ENCODE data around the gene TSPAN9. TPM values are rescaled to one million over a fixed set of nuclear protein-coding genes. Genes with fewer than 3 reads are reported as not detected.
A peak's percentile ranks its signal among the peaks of the same experiment; 100 is the strongest.

The TSPAN9 gene
- total RNA-seq, 1 donor from 2014 or later: 0.48 TPM

DNA sequence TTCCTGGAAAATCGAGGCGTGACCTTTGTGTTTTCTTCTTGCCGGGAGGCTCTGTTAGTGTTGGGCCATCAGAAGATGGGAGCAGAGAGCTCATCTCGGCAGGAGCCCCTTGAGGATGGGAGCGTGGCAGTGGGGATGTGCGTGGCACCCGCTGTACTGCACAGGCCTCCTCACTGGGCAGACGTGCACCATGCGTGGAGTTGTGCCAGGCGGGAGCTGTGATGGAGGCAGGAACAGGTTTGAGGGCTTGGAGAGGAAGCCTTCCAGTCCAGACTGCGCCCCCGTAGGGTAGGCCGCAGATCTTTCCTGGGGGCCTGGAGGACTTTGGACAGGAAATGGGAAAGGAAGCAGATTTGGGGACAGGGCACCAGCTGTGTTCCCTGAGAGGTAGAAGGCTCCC lies 197.5 kb downstream of the TSPAN9 start:
- Mint-ChIP-seq H3K4me1 (ENCODE audit: low read depth) (no peaks in the 10 kb centered on the region), H3K4me3 (ENCODE audit: low read depth) (no peak overlapping the region), H3K27ac (no peak overlapping the region), H3K36me3 (ENCODE audit: low read depth) (no peaks in the 10 kb centered on the region), H3K27me3 (ENCODE audit: low read depth) (peaks cover 2% of the 10 kb centered on the region), H3K9me3 (no peaks in the 10 kb centered on the region)
- no peak for DNase-seq (ENCODE audit: low spot score)
- intact Hi-C loops (cut with micrococcal nuclease): loop anchor here (1.0 to 2.0 kb wide), 2 partner anchors 140 to 201 kb away; no protein-coding TSS in a partner anchor

DNA sequence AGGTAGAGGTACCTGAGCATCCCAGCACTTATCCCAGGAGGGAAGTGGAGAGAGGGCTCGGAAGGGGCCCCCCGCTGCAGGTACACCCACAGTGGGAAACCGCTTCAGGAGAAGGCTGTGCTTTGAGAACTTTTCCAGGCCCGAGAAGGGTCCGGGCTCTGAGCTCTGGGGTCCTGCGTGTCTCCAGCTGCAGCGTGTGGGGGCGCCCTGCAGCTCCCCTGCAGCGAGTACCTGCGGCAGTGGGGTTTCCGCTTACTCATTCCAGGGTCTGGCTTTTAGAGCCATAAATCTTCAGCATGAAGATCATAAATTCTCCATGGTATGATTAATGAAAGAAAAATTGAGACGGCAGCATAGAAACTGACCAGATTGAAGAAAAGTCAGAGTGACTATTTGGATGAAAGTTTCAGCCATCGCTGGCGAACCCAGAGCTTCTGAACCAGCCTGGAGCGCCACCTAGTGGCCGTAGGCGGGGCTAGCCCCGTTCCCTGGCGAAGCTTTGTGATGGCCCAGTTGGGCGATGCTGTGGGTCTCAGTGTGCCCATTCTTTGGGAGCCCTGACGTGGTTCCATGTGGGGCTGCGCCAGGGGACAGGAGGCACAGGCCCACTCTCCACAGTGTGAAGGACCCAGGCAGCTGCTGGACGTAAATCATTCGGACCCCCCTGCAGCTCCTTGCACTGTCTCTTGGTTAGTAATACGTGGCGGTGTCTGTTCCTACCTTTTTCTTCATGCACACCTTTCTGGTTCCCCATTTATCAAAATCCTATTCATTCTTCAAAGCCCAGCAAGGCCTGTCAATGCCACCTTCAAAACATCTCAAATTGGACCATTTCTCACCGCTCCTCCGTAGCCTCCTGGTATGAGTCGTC lies 198.2 kb downstream of the TSPAN9 start:
- H3K9me3 Mint-ChIP-seq: no peaks in the 10 kb centered on the region
- intact Hi-C loops (cut with micrococcal nuclease): loop anchor here (1.0 to 2.0 kb wide), 2 partner anchors 141 to 202 kb away; no protein-coding TSS in a partner anchor
- no peak overlapping the region for H3K4me3 Mint-ChIP-seq (ENCODE audit: low read depth)
- no peaks in the 10 kb centered on the region for H3K36me3 Mint-ChIP-seq (ENCODE audit: low read depth)
- no peak overlapping the region for H3K27ac Mint-ChIP-seq
- H3K27me3 Mint-ChIP-seq (ENCODE audit: low read depth): peaks cover 2% of the 10 kb centered on the region
- DNase-seq (ENCODE audit: low spot score): peak; percentile 52
- no peaks in the 10 kb centered on the region for H3K4me1 Mint-ChIP-seq (ENCODE audit: low read depth)

DNA sequence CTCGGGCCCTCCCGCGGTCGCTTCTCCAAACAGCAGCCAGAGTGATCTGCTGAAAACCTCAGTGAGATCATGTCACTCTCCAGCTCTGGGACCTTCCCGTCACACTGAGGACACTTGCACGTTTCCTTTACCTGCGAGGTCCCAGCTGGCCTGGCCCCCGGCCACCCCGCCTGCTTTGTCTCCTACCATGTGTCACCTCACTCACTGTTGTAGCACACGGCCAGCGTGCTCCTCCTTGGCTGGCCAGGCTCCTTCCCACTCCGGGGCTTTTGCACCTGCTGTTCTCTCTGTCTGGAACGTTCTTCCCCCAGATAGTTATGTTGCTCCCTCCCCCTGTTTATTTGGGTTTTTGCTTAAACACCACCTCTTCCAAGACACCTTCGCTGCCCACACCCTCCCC lies 199.0 kb downstream of the TSPAN9 start:
- no peak overlapping the region for H3K4me3 Mint-ChIP-seq (ENCODE audit: low read depth)
- no peak for DNase-seq (ENCODE audit: low spot score)
- no peaks in the 10 kb centered on the region for H3K9me3 Mint-ChIP-seq
- intact Hi-C loops (cut with micrococcal nuclease): no loop called here
- no peak overlapping the region for H3K27ac Mint-ChIP-seq
- H3K4me1 Mint-ChIP-seq (ENCODE audit: low read depth): no peaks in the 10 kb centered on the region
- H3K27me3 Mint-ChIP-seq (ENCODE audit: low read depth): peaks cover 2% of the 10 kb centered on the region
- no peaks in the 10 kb centered on the region for H3K36me3 Mint-ChIP-seq (ENCODE audit: low read depth)

DNA sequence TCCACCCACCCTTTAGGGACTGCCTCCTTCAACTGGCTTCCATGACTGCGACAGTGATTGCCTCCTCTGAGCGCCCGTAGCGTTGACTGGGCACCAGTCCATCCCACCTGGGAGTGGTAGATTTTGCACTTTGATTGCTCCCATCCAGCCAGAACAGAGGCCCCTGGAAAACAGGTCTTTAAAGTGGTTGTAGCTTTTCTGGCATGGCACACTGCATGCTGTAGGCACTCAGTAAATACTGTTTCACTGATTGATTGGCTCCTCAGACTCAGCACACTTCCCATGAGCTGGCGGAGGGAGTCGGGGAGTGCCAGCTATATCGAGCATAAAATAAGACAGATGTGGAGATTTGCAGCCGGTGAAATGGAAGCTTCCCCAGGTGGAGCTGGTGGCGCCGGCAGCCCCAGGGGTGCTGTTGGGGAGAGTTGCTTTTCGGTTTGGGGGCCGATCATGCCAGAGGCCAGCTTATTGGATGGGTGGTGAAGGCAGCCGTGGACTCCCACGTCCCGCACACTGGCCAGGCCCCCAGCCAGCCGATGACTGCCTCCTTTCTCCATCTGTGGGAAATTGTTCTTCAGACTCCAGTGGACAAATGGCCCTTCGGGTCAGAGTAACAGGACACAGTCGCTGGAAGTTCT lies 200.2 kb downstream of the TSPAN9 start:
- H3K27me3 Mint-ChIP-seq (ENCODE audit: low read depth): peaks cover 2% of the 10 kb centered on the region
- intact Hi-C loops (cut with micrococcal nuclease): no loop called here

DNA sequence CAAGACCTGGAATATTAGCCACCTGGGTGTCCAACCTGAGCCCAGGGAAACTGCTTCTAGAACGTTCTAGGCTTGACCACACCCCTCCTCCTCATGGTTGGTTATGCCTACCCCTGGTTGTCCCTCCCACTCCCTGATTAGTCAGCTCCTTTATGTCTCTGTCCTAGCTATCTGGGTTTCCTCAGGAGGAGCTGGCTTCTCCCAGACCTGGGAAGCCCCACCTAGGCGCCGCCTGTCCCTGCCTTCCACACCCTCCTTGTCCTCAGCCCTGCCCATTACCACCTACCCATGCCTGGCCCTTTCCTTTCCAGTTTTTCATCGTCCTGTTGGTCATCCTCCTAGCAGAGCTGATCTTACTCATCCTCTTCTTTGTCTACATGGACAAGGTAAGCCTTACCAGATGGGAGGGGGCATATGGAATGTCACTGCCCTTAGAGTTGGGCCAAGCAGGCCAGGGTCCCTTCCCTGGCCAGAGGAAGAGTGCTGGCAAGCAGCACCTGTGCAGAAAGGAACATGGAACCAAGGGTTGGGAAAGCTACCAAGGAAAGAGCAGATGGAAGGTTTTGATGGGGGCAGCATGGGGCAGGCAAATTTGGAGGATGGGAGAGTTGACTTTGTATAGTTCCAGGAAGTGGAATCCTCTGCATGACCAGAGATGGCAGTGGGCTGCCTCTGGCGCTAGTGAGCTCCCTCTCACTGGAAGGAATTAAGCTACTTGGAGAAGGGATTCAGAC lies 201.7 kb downstream of the TSPAN9 start:
- H3K4me3 Mint-ChIP-seq (ENCODE audit: low read depth): no peak overlapping the region
- no peaks in the 10 kb centered on the region for H3K4me1 Mint-ChIP-seq (ENCODE audit: low read depth)
- intact Hi-C loops (cut with micrococcal nuclease): no loop called here
- peaks cover 2% of the 10 kb centered on the region for H3K27me3 Mint-ChIP-seq (ENCODE audit: low read depth)
- no peaks in the 10 kb centered on the region for H3K9me3 Mint-ChIP-seq
- no peaks in the 10 kb centered on the region for H3K36me3 Mint-ChIP-seq (ENCODE audit: low read depth)
- DNase-seq (ENCODE audit: low spot score): no peak
- H3K27ac Mint-ChIP-seq: no peak overlapping the region

More for the DNA sequence above, 200.2 kb downstream of the TSPAN9 start:
- H3K27ac Mint-ChIP-seq: no peak overlapping the region
- DNase-seq (ENCODE audit: low spot score): no peak
- H3K4me1 Mint-ChIP-seq (ENCODE audit: low read depth): no peaks in the 10 kb centered on the region
- H3K9me3 Mint-ChIP-seq: no peaks in the 10 kb centered on the region
- H3K36me3 Mint-ChIP-seq (ENCODE audit: low read depth): no peaks in the 10 kb centered on the region
- no peak overlapping the region for H3K4me3 Mint-ChIP-seq (ENCODE audit: low read depth)

DNA sequence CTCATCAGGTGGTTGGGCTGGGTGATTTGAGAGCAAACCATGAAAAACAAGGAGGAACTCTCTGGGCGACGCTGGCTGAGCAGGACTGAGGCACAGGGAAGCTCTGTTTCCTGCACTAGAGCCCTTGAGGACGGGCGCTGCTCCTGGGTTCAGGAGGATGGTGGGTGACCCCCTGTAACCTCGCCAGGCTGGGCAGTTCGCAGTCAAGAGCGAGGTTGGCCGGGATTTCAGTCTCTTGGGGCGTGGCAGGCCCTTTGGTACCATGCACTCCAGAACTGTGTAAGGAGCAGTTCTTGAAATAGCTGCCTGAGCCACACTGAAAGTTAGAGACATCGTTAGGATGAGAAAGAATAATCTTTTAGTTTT lies 202.2 kb downstream of the TSPAN9 start:
- Mint-ChIP-seq H3K27ac (no peak overlapping the region), H3K27me3 (ENCODE audit: low read depth) (peaks cover 2% of the 10 kb centered on the region), H3K9me3 (no peaks in the 10 kb centered on the region), H3K36me3 (ENCODE audit: low read depth) (no peaks in the 10 kb centered on the region), H3K4me1 (ENCODE audit: low read depth) (no peaks in the 10 kb centered on the region), H3K4me3 (ENCODE audit: low read depth) (no peak overlapping the region)
- DNase-seq (ENCODE audit: low spot score): no peak
- intact Hi-C loops (cut with micrococcal nuclease): no loop called here

DNA sequence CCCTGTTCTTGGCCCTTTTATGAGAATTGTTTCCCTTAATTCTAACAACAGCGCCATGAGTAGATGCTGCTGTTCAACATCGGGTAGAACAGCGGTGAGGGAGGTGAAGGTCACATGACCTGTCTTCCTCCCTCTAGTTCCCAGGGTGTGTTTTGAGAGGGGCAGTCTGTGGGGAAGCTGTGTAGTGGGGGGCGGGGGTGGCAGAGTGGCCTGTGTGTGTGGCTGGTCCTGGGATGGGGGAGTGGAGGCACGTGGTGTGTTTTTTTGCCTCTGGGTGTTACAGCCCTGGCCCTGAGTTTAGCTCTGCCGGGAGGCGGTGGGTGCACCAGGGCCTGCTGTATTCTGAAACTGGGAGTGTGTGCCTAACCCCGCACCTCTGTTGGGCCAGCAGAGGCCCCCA lies 202.7 kb downstream of the TSPAN9 start:
- Mint-ChIP-seq H3K4me3 (ENCODE audit: low read depth) (no peak overlapping the region), H3K4me1 (ENCODE audit: low read depth) (no peaks in the 10 kb centered on the region), H3K27ac (no peak overlapping the region), H3K9me3 (no peaks in the 10 kb centered on the region), H3K36me3 (ENCODE audit: low read depth) (no peaks in the 10 kb centered on the region), H3K27me3 (ENCODE audit: low read depth) (peaks cover 2% of the 10 kb centered on the region)
- DNase-seq (ENCODE audit: low spot score): no peak
- intact Hi-C loops (cut with micrococcal nuclease): no loop called here

DNA sequence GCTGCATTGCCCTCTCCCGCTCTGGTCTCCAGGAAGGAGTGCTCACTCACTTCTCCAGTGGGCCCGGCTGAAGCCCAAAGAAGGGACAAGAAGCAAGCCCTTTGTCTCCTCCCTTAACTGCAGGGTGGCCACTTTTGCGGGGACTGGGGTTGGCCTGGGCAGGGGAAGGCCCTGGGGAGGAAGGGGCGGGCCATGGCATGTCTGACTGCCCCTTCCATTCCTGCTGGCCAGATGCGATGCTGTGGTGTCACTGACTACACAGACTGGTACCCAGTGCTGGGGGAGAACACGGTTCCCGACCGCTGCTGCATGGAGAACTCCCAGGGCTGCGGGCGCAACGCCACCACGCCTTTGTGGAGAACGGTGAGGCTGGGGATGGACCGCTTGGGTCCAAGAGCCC lies 203.8 kb downstream of the TSPAN9 start:
- Mint-ChIP-seq H3K4me1 (ENCODE audit: low read depth) (no peaks in the 10 kb centered on the region), H3K36me3 (ENCODE audit: low read depth) (no peaks in the 10 kb centered on the region), H3K4me3 (ENCODE audit: low read depth) (no peak overlapping the region), H3K27ac (no peak overlapping the region), H3K27me3 (ENCODE audit: low read depth) (peaks cover 2% of the 10 kb centered on the region), H3K9me3 (no peaks in the 10 kb centered on the region)
- intact Hi-C loops (cut with micrococcal nuclease): no loop called here
- no peak for DNase-seq (ENCODE audit: low spot score)

DNA sequence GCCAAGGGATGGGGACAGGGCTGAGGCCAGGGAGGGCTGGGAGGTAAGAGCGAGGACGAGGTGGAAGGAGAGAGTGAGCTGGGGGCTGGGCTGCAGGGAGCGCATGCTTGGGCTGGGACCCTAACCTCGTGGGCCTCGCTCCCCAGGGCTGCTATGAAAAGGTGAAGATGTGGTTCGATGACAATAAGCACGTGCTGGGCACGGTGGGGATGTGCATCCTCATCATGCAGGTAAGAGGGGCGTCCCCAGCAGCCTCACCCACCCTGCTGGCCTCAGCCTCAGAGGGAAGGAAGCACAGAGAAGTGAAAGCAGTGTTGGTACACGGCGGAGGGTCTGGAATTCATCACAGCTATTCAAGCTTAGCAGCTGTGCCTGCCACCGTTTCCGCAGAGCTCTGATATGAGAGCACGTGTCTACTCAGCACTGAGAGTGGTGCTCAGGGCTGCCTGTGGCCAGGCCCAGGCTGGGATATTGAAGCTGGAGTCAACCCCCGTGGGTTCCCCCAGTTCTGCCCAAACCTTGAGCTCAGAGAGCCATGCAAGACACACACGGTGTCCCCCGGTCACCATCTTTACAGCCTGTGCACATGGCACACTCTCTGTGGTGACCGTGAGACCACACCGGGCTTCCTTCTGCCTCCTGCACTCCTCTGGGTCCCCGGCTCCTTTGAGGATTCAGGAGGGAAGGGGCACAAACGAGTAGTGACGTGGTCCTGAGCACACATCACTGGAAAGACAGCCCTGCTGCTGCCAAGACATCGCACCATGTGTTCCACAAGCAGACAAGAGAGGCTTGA lies 204.6 kb downstream of the TSPAN9 start:
- intact Hi-C loops (cut with micrococcal nuclease): no loop called here

DNA sequence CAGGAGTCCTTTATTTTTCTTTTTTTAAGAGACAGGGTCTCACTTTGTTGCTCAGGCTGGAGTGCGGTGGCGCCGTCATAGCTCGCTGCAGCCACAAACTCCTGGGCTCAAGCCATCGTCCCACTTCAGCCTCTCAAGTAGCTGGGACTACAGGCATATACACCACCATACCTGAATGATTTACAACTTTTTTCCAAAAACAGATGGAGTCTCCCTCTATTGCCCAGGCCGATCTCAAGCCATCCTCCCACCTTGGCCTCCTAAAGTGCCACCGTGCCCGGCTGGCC lies 205.1 kb downstream of the TSPAN9 start:
- Mint-ChIP-seq H3K4me1 (ENCODE audit: low read depth) (no peaks in the 10 kb centered on the region), H3K36me3 (ENCODE audit: low read depth) (no peaks in the 10 kb centered on the region), H3K27me3 (ENCODE audit: low read depth) (no peaks in the 10 kb centered on the region), H3K27ac (no peak overlapping the region), H3K9me3 (no peaks in the 10 kb centered on the region), H3K4me3 (ENCODE audit: low read depth) (no peak overlapping the region)
- no peak for DNase-seq (ENCODE audit: low spot score)
- intact Hi-C loops (cut with micrococcal nuclease): no loop called here

More for the DNA sequence above, 204.6 kb downstream of the TSPAN9 start:
- no peaks in the 10 kb centered on the region for H3K4me1 Mint-ChIP-seq (ENCODE audit: low read depth)
- H3K4me3 Mint-ChIP-seq (ENCODE audit: low read depth): no peak overlapping the region
- no peaks in the 10 kb centered on the region for H3K9me3 Mint-ChIP-seq
- H3K36me3 Mint-ChIP-seq (ENCODE audit: low read depth): no peaks in the 10 kb centered on the region
- no peaks in the 10 kb centered on the region for H3K27me3 Mint-ChIP-seq (ENCODE audit: low read depth)
- no peak for DNase-seq (ENCODE audit: low spot score)
- no peak overlapping the region for H3K27ac Mint-ChIP-seq

DNA sequence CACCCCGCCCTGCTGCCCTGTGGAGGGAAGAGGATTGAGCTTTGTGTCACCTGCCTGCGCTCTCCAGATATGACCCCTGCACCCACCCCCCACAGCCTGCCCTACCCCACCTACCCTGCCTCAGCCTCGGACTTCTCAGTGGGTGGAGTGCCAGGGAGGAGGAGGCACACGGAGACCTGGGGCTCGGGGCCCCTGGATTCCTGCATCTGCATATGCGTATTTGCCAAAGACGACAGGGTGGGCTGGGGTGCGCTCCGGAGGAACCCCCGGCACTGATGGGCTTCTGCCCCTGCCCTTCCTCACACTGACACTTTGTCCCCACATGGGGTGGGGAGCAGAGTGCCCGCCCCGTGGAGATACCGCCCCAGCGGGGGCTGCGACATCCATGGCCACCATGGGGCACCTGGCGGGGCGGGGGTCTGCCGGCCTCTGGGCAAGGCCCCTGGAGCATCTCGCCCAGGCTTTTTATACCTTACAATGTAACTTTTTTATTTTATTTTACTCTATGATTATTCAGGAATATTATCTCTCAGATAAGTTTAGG lies 206.0 kb downstream of the TSPAN9 start:
- Mint-ChIP-seq H3K9me3 (no peaks in the 10 kb centered on the region), H3K4me3 (ENCODE audit: low read depth) (no peak overlapping the region), H3K4me1 (ENCODE audit: low read depth) (no peaks in the 10 kb centered on the region), H3K27ac (no peak overlapping the region), H3K36me3 (ENCODE audit: low read depth) (no peaks in the 10 kb centered on the region), H3K27me3 (ENCODE audit: low read depth) (no peaks in the 10 kb centered on the region)
- intact Hi-C loops (cut with micrococcal nuclease): no loop called here
- DNase-seq (ENCODE audit: low spot score): no peak

DNA sequence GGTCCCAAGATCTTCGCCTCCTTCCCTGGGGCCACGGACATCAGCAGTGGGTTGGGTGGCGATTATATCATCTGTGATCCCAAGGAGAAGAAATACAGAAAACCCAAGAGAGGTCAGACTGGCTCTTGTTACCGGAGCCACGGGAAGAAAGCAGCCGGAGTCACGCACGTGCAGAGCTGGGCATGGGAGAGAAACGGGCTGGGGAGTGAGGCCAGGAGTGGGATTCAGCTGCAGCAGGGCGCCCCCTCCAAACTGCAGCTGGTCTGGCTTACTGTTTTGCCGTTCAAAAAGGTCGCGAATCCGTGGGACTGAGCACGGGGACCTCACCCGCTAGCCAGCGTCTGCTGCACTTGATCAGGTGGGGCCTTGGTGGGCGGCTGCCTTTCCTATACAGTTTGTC lies 207.2 kb downstream of the TSPAN9 start:
- Mint-ChIP-seq H3K36me3 (ENCODE audit: low read depth) (no peaks in the 10 kb centered on the region), H3K9me3 (no peaks in the 10 kb centered on the region), H3K27ac (no peak overlapping the region), H3K4me1 (ENCODE audit: low read depth) (no peaks in the 10 kb centered on the region), H3K27me3 (ENCODE audit: low read depth) (no peaks in the 10 kb centered on the region), H3K4me3 (ENCODE audit: low read depth) (no peak overlapping the region)
- no peak for DNase-seq (ENCODE audit: low spot score)
- intact Hi-C loops (cut with micrococcal nuclease): no loop called here
